WTC11 (cell line): ENCODE data around the gene TFEB. TPM values are rescaled to one million over a fixed set of nuclear protein-coding genes. Genes with fewer than 3 reads are reported as not detected.

Experiments
- ATAC-seq: fragments of 200-7000 bp; cut with Tn5 transposase; 2 replicates; pipeline ENCODE4 v1.10.0; 2021; ENCODE audit warnings: mild to moderate bottlenecking, moderate library complexity
- CTCF ChIA-PET: fragments of 300-600 bp; sonication (Branson Sonifier 250); formaldehyde crosslinking; loops from one replicate; lab custom pipeline; 2021; ENCODE audit warnings: antibody characterized with exemption; lab: Charles Lee
- POLR2A ChIA-PET: fragments of 350-600 bp; sonication (Branson Sonifier 250); formaldehyde crosslinking; loops from one replicate; lab custom pipeline; 2021; ENCODE audit warnings: antibody characterized with exemption; lab: Charles Lee
- DNase-seq: peaks from one replicate; pipeline ENCODE4 v3.0.0; 2021; ENCODE audit warnings: low spot score
- H3K27ac Mint-ChIP-seq: 2 replicates; pipeline ENCODE4 v1.8.0; 2021; ENCODE audit warnings: mixed read lengths
- H3K27me3 Mint-ChIP-seq: 2 replicates; pipeline ENCODE4 v1.8.0; 2021; ENCODE audit warnings: low read depth, mild to moderate bottlenecking, moderate library complexity, mixed read lengths
- H3K36me3 Mint-ChIP-seq: 2 replicates; pipeline ENCODE4 v1.8.0; 2021; ENCODE audit warnings: mixed read lengths
- H3K4me1 Mint-ChIP-seq: 2 replicates; pipeline ENCODE4 v1.8.0; 2022; ENCODE audit warnings: mixed read lengths
- H3K4me3 Mint-ChIP-seq: 2 replicates; pipeline ENCODE4 v1.8.0; 2021; ENCODE audit warnings: mild to moderate bottlenecking, moderate library complexity, mixed read lengths
- H3K9me3 Mint-ChIP-seq: 2 replicates; pipeline ENCODE4 v1.8.0; 2021; ENCODE audit warnings: mixed read lengths
- ATF6 ChIP-seq: sonication (generic); formaldehyde crosslinking; IDR thresholded peaks from 2 replicates; pipeline ENCODE4 v1.8.1; 2023; ENCODE audit warnings: mild to moderate bottlenecking, missing genetic modification reagents
- FOXP1 ChIP-seq: sonication (generic); formaldehyde crosslinking; IDR thresholded peaks from 2 replicates; pipeline ENCODE4 v1.8.0; 2022; ENCODE audit warnings: missing genetic modification reagents, mild to moderate bottlenecking, moderate library complexity, borderline replicate concordance
- HMGA2 ChIP-seq: fragments of 250-450 bp; sonication (Bioruptor Pico); IDR thresholded peaks from 2 replicates; pipeline ENCODE4 v1.4.0; 2021; ENCODE audit warnings: mild to moderate bottlenecking, moderate library complexity
- NFE2L1 ChIP-seq: sonication (generic); formaldehyde crosslinking; IDR thresholded peaks from 2 replicates; pipeline ENCODE4 v1.8.1; 2023; ENCODE audit warnings: missing genetic modification reagents
- NFYB ChIP-seq: sonication (generic); formaldehyde crosslinking; conservative IDR thresholded peaks from 2 replicates; pipeline ENCODE4 v1.8.0; 2022; ENCODE audit warnings: low read depth, missing genetic modification reagents
- NR3C1 ChIP-seq: sonication (generic); formaldehyde crosslinking; conservative IDR thresholded peaks from 2 replicates; pipeline ENCODE4 v1.8.1; 2023; ENCODE audit warnings: low read depth, mild to moderate bottlenecking, missing genetic modification reagents
- PRRX2 ChIP-seq: fragments of 250-450 bp; sonication (Bioruptor Pico); IDR thresholded peaks from 2 replicates; pipeline ENCODE4 v1.8.0; 2021; ENCODE audit warnings: mild to moderate bottlenecking
- RELA ChIP-seq: sonication (generic); formaldehyde crosslinking; IDR thresholded peaks from 2 replicates; pipeline ENCODE4 v1.8.1; 2022; ENCODE audit warnings: missing genetic modification reagents, mild to moderate bottlenecking, borderline replicate concordance
- SOX15 ChIP-seq: fragments of 250-450 bp; sonication (Bioruptor Pico); IDR thresholded peaks from 2 replicates; pipeline ENCODE4 v1.9.0; 2021; ENCODE audit warnings: mild to moderate bottlenecking
- STAT6 ChIP-seq: sonication (generic); formaldehyde crosslinking; conservative IDR thresholded peaks from 2 replicates; pipeline ENCODE4 v1.8.1; 2023; ENCODE audit warnings: mild to moderate bottlenecking, low read depth, missing genetic modification reagents, moderate library complexity
- TCF7 ChIP-seq: sonication (generic); formaldehyde crosslinking; IDR thresholded peaks from 2 replicates; pipeline ENCODE4 v1.8.0; 2022; ENCODE audit warnings: mild to moderate bottlenecking, low read depth, missing genetic modification reagents, moderate library complexity
- TEAD4 ChIP-seq: sonication (generic); formaldehyde crosslinking; IDR thresholded peaks from 2 replicates; pipeline ENCODE4 v1.8.0; 2022; ENCODE audit warnings: mild to moderate bottlenecking, missing genetic modification reagents
- ZBTB21 ChIP-seq: sonication (generic); formaldehyde crosslinking; IDR thresholded peaks from 2 replicates; pipeline ENCODE4 v1.8.1; 2023; ENCODE audit warnings: mild to moderate bottlenecking, missing genetic modification reagents, borderline replicate concordance
- ZNF423 ChIP-seq: fragments of 250-450 bp; sonication (Bioruptor Pico); IDR thresholded peaks from 2 replicates; pipeline ENCODE4 v2.1.2; 2022; ENCODE audit warnings: mild to moderate bottlenecking, moderate library complexity
- ZNF671 ChIP-seq: fragments of 250-450 bp; sonication (Bioruptor Pico); IDR thresholded peaks from 2 replicates; pipeline ENCODE4 v1.8.0; 2021; ENCODE audit warnings: mild to moderate bottlenecking
- total RNA-seq: library from RNA; stranded (reverse); gene quantifications from 3 replicates; pipeline ENCODE4 v1.2.3, GENCODE V29; 2021
- TF ChIP-seq, protein P1 (sequence below): fragments of 250-450 bp; sonication (Bioruptor Pico); IDR thresholded peaks from 2 replicates; pipeline ENCODE4 v1.9.0; 2021; ENCODE audit warnings: mild to moderate bottlenecking, borderline replicate concordance
- TF ChIP-seq, protein P2 (sequence below): fragments of 250-450 bp; sonication (Bioruptor Pico); IDR thresholded peaks from 2 replicates; pipeline ENCODE4 v1.9.0; 2021; ENCODE audit warnings: mild to moderate bottlenecking
- TF ChIP-seq, protein P3 (sequence below): fragments of 250-450 bp; sonication (Bioruptor Pico); IDR thresholded peaks from 2 replicates; pipeline ENCODE4 v1.9.0; 2021; ENCODE audit warnings: mild to moderate bottlenecking
- TF ChIP-seq, protein P4 (sequence below): sonication (generic); formaldehyde crosslinking; IDR thresholded peaks from 2 replicates; pipeline ENCODE4 v1.8.1; 2023; ENCODE audit warnings: mild to moderate bottlenecking, missing genetic modification reagents

The TFEB gene
- total RNA-seq, 1 experiment from 2014 or later: 3.9 TPM

GRCh38 chr6:41707565-41708200, 27.7 kb downstream of the TFEB start:
- no peaks in the 10 kb centered on the region for H3K36me3 Mint-ChIP-seq
- H3K27me3 Mint-ChIP-seq: no peaks in the 10 kb centered on the region
- ChIA-PET POLR2A (interaction anchor here (1.4 kb wide), 1 partner anchor 27 kb away, joined by 3 read pairs; no protein-coding TSS in a partner anchor), CTCF (interaction anchor here (1.5 to 4.6 kb wide), 8 partner anchors 10 to 105 kb away, joined by 8 to 39 read pairs (median 22); partner anchors contain the start of genes TFEB and TOMM6)
- ATAC-seq: no peak
- TF ChIP-seq TEAD4 (CRISPR knock-in tag) (no peak), ZNF671 (CRISPR knock-in tag) (no peak), STAT6 (CRISPR knock-in tag) (no peak), ZNF423 (CRISPR knock-in tag) (no peak), NR3C1 (CRISPR knock-in tag) (no peak), ZBTB21 (CRISPR knock-in tag) (no peak), RELA (no peak), PRRX2 (CRISPR knock-in tag) (no peak), HMGA2 (CRISPR knock-in tag) (no peak), TCF7 (no peak), FOXP1 (no peak), SOX15 (CRISPR knock-in tag) (no peak), NFYB (CRISPR knock-in tag) (no peak), ATF6 (CRISPR knock-in tag) (no peak), NFE2L1 (no peak)
- TF ChIP-seq, protein P1, sequence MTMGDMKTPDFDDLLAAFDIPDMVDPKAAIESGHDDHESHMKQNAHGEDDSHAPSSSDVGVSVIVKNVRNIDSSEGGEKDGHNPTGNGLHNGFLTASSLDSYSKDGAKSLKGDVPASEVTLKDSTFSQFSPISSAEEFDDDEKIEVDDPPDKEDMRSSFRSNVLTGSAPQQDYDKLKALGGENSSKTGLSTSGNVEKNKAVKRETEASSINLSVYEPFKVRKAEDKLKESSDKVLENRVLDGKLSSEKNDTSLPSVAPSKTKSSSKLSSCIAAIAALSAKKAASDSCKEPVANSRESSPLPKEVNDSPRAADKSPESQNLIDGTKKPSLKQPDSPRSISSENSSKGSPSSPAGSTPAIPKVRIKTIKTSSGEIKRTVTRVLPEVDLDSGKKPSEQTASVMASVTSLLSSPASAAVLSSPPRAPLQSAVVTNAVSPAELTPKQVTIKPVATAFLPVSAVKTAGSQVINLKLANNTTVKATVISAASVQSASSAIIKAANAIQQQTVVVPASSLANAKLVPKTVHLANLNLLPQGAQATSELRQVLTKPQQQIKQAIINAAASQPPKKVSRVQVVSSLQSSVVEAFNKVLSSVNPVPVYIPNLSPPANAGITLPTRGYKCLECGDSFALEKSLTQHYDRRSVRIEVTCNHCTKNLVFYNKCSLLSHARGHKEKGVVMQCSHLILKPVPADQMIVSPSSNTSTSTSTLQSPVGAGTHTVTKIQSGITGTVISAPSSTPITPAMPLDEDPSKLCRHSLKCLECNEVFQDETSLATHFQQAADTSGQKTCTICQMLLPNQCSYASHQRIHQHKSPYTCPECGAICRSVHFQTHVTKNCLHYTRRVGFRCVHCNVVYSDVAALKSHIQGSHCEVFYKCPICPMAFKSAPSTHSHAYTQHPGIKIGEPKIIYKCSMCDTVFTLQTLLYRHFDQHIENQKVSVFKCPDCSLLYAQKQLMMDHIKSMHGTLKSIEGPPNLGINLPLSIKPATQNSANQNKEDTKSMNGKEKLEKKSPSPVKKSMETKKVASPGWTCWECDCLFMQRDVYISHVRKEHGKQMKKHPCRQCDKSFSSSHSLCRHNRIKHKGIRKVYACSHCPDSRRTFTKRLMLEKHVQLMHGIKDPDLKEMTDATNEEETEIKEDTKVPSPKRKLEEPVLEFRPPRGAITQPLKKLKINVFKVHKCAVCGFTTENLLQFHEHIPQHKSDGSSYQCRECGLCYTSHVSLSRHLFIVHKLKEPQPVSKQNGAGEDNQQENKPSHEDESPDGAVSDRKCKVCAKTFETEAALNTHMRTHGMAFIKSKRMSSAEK: no peak
- TF ChIP-seq, protein P2, sequence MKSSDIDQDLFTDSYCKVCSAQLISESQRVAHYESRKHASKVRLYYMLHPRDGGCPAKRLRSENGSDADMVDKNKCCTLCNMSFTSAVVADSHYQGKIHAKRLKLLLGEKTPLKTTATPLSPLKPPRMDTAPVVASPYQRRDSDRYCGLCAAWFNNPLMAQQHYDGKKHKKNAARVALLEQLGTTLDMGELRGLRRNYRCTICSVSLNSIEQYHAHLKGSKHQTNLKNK: no peak
- TF ChIP-seq, protein P3, sequence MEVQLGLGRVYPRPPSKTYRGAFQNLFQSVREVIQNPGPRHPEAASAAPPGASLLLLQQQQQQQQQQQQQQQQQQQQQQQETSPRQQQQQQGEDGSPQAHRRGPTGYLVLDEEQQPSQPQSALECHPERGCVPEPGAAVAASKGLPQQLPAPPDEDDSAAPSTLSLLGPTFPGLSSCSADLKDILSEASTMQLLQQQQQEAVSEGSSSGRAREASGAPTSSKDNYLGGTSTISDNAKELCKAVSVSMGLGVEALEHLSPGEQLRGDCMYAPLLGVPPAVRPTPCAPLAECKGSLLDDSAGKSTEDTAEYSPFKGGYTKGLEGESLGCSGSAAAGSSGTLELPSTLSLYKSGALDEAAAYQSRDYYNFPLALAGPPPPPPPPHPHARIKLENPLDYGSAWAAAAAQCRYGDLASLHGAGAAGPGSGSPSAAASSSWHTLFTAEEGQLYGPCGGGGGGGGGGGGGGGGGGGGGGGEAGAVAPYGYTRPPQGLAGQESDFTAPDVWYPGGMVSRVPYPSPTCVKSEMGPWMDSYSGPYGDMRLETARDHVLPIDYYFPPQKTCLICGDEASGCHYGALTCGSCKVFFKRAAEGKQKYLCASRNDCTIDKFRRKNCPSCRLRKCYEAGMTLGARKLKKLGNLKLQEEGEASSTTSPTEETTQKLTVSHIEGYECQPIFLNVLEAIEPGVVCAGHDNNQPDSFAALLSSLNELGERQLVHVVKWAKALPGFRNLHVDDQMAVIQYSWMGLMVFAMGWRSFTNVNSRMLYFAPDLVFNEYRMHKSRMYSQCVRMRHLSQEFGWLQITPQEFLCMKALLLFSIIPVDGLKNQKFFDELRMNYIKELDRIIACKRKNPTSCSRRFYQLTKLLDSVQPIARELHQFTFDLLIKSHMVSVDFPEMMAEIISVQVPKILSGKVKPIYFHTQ (CRISPR knock-in tag): no peak
- TF ChIP-seq, protein P4, sequence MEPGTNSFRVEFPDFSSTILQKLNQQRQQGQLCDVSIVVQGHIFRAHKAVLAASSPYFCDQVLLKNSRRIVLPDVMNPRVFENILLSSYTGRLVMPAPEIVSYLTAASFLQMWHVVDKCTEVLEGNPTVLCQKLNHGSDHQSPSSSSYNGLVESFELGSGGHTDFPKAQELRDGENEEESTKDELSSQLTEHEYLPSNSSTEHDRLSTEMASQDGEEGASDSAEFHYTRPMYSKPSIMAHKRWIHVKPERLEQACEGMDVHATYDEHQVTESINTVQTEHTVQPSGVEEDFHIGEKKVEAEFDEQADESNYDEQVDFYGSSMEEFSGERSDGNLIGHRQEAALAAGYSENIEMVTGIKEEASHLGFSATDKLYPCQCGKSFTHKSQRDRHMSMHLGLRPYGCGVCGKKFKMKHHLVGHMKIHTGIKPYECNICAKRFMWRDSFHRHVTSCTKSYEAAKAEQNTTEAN (CRISPR knock-in tag): no peak
- DNase-seq: no peak
- no peaks in the 10 kb centered on the region for H3K9me3 Mint-ChIP-seq
- no peak overlapping the region for H3K27ac Mint-ChIP-seq
- no peak overlapping the region for H3K4me3 Mint-ChIP-seq
- H3K4me1 Mint-ChIP-seq: peaks cover 4% of the 10 kb centered on the region
